H1 (cell line): ENCODE measurements around the gene NLGN4Y. TPM values are rescaled to one million over a fixed set of nuclear protein-coding genes. Genes with fewer than 3 reads are reported as not detected.

Experiments
- CTCF ChIA-PET: fragments of 300-600 bp; sonication (Branson Sonifier 250); formaldehyde crosslinking; loops from one replicate; lab custom pipeline; 2021; ENCODE audit not compliant: partially characterized antibody; lab: Charles Lee
- POLR2A ChIA-PET: fragments of 300-600 bp; sonication (Branson Sonifier 250); formaldehyde crosslinking; loops from one replicate; lab custom pipeline; 2021; ENCODE audit warnings: inconsistent platforms; ENCODE audit not compliant: partially characterized antibody; lab: Charles Lee
- DNase-seq, 2 experiments: peaks; one replicate each; pipeline versions ENCODE4 v3.0.0 to v3.0.0-alpha.2; 2010 to 2022; ENCODE audit warnings: low spot score in 2 of 2, low read depth in 1 of 2, mixed read lengths in 1 of 2
- FAIRE-seq: peaks from 2 replicates; lab custom pipeline; 2011; peaks lifted over from hg19 to GRCh38; lab: Jason Lieb, UNC
- H2AFZ ChIP-seq: 2 replicates; pipeline ENCODE4 v1.8.1; 2012; ENCODE audit warnings: low read length, inconsistent platforms
- H2AK5ac ChIP-seq: 2 replicates; pipeline ENCODE4 v1.6.1; 2013; ENCODE audit warnings: low read depth, low read length
- H2BK120ac ChIP-seq: replicated peaks from 2 replicates; pipeline ENCODE3; 2013; ENCODE audit warnings: low read depth, low read length, inconsistent platforms
- H2BK12ac ChIP-seq: 2 replicates; pipeline ENCODE4 v1.6.1; 2013; ENCODE audit warnings: low read depth, low read length
- H2BK15ac ChIP-seq: 2 replicates; pipeline ENCODE4 v1.6.1; 2013; ENCODE audit warnings: low read length
- H2BK20ac ChIP-seq: 2 replicates; pipeline ENCODE4 v1.6.1; 2013; ENCODE audit warnings: low read length
- H2BK5ac ChIP-seq: 2 replicates; pipeline ENCODE4 v1.6.1; 2013; ENCODE audit warnings: low read depth, low read length
- H3K14ac ChIP-seq: 2 replicates; pipeline ENCODE4 v1.6.1; 2013; ENCODE audit warnings: inconsistent platforms; ENCODE audit not compliant: insufficient read length
- H3K18ac ChIP-seq: 2 replicates; pipeline ENCODE4 v1.6.1; 2013; ENCODE audit warnings: low read length; ENCODE audit errors: extremely low read depth
- H3K23ac ChIP-seq: 2 replicates; pipeline ENCODE4 v1.6.1; 2013; ENCODE audit warnings: inconsistent platforms; ENCODE audit not compliant: insufficient read length
- H3K23me2 ChIP-seq: 2 replicates; pipeline ENCODE4 v1.6.1; 2013; ENCODE audit warnings: low read depth, low read length
- H3K27ac ChIP-seq: 2 replicates; pipeline ENCODE4 v1.6.1; 2011; ENCODE audit warnings: low read depth, low read length, inconsistent platforms
- H3K27me3 ChIP-seq, 4 experiments: replicated peaks in 1 of 4; 1 replicate in 1 of 4; 2 replicates in 3 of 4; pipeline versions ENCODE4 v1.6.1 to v1.8.1; 2011 to 2013; ENCODE audit warnings: low read length in 3 of 4, mild to moderate bottlenecking in 3 of 4, inconsistent platforms in 2 of 4, mixed read lengths in 2 of 4, moderate library complexity in 1 of 4; ENCODE audit not compliant: control insufficient read depth in 3 of 4, insufficient read depth in 3 of 4; ENCODE audit errors: extremely low read depth in 1 of 4
- H3K36me3 ChIP-seq, 4 experiments: 2 replicates each; pipeline versions ENCODE4 v1.6.1 to v1.8.1; 2011 to 2013; ENCODE audit warnings: mild to moderate bottlenecking in 4 of 4, low read length in 3 of 4, moderate library complexity in 2 of 4, control low read depth in 1 of 4, inconsistent platforms in 1 of 4; ENCODE audit not compliant: insufficient read depth in 4 of 4, control insufficient read depth in 2 of 4
- H3K4ac ChIP-seq: replicated peaks from 2 replicates; pipeline ENCODE3; 2013; ENCODE audit warnings: low read length, low read depth, mixed read lengths, inconsistent platforms; ENCODE audit not compliant: insufficient read length
- H3K4me1 ChIP-seq, 4 experiments: replicated peaks in 1 of 4; 1 replicate in 1 of 4; 2 replicates in 3 of 4; pipeline versions ENCODE4 v1.6.1 to v1.8.1; 2011 to 2013; ENCODE audit warnings: low read length in 3 of 4, inconsistent platforms in 2 of 4, mixed read lengths in 1 of 4; ENCODE audit not compliant: insufficient read depth in 4 of 4, control insufficient read depth in 3 of 4
- H3K4me2 ChIP-seq, 2 experiments: 2 replicates each; pipeline versions ENCODE4 v1.6.1 to v1.8.1; 2011 to 2013; ENCODE audit warnings: low read depth in 2 of 2, low read length in 2 of 2, control low read depth in 1 of 2, inconsistent platforms in 1 of 2, mild to moderate bottlenecking in 1 of 2; ENCODE audit not compliant: insufficient read depth in 1 of 2
- H3K4me3 ChIP-seq, 4 experiments: fragments of 200-600, 300-600 bp in 1 of 4; sonication (generic), shearing (Covaris generic), sonication (Bioruptor Twin) in 1 of 4; 2 replicates each; pipeline versions ENCODE4 v1.5.1 to v1.8.1; 2011 to 2016; ENCODE audit warnings: low read length in 4 of 4, low read depth in 3 of 4, control low read depth in 2 of 4, inconsistent platforms in 2 of 4, mild to moderate bottlenecking in 2 of 4, mixed read lengths in 1 of 4, moderate library complexity in 1 of 4; ENCODE audit not compliant: insufficient read depth in 2 of 4; ENCODE audit errors: extremely low read depth in 1 of 4
- H3K56ac ChIP-seq: replicated peaks from 2 replicates; pipeline ENCODE3; 2013; ENCODE audit warnings: low read depth, mild to moderate bottlenecking, mixed read lengths, low read length, inconsistent platforms; ENCODE audit not compliant: insufficient read length
- H3K79me1 ChIP-seq: 2 replicates; pipeline ENCODE4 v1.6.1; 2013; ENCODE audit warnings: low read depth, low read length, control low read depth
- H3K79me2 ChIP-seq, 2 experiments: 2 replicates each; pipeline versions ENCODE4 v1.6.1 to v1.8.1; 2012 to 2013; ENCODE audit warnings: low read length in 2 of 2, mild to moderate bottlenecking in 2 of 2, inconsistent platforms in 1 of 2; ENCODE audit not compliant: insufficient read depth in 2 of 2, control insufficient read depth in 1 of 2
- H3K9ac ChIP-seq, 4 experiments: replicated peaks in 1 of 4; 1 replicate in 1 of 4; 2 replicates in 3 of 4; pipeline versions ENCODE4 v1.6.1 to v1.8.1; 2011 to 2013; ENCODE audit warnings: low read depth in 3 of 4, low read length in 3 of 4, control low read depth in 2 of 4, mild to moderate bottlenecking in 2 of 4, moderate library complexity in 2 of 4, inconsistent platforms in 1 of 4; ENCODE audit errors: extremely low read depth in 1 of 4
- H3K9me3 ChIP-seq, 2 experiments: 2 replicates each; pipeline versions ENCODE4 v1.6.1 to v1.8.1; 2012 to 2013; ENCODE audit warnings: mild to moderate bottlenecking in 2 of 2, moderate library complexity in 2 of 2, control low read depth in 1 of 2, inconsistent platforms in 1 of 2, low read depth in 1 of 2, low read length in 1 of 2, mixed read lengths in 1 of 2; ENCODE audit not compliant: insufficient read depth in 2 of 2
- H4K20me1 ChIP-seq, 2 experiments: replicated peaks in 1 of 2; 2 replicates each; pipeline versions ENCODE3 to v1.8.1; 2011 to 2013; ENCODE audit warnings: inconsistent platforms in 2 of 2, low read length in 2 of 2, mild to moderate bottlenecking in 1 of 2; ENCODE audit not compliant: insufficient read depth in 2 of 2, control insufficient read depth in 1 of 2
- H4K5ac ChIP-seq: 2 replicates; pipeline ENCODE4 v1.6.1; 2013; ENCODE audit warnings: low read length, low read depth, mixed read lengths, inconsistent platforms; ENCODE audit not compliant: insufficient read length
- H4K8ac ChIP-seq: 2 replicates; pipeline ENCODE4 v1.8.0; 2013; ENCODE audit warnings: mild to moderate bottlenecking, moderate library complexity, low read length, inconsistent platforms; ENCODE audit not compliant: insufficient read depth; ENCODE audit errors: extremely low read depth
- H4K91ac ChIP-seq: replicated peaks from 2 replicates; pipeline ENCODE3; 2013; ENCODE audit warnings: low read length, mixed read lengths, inconsistent platforms; ENCODE audit not compliant: insufficient read length
- ASH2L ChIP-seq: fragments of 200-600, 300-600 bp; sonication (generic); IDR thresholded peaks from one replicate; pipeline ENCODE4 v1.7.1; 2017; ENCODE audit warnings: low read length
- ATF2 ChIP-seq: IDR thresholded peaks from 2 replicates; pipeline ENCODE4 v1.6.1; 2012; ENCODE audit warnings: low read length, inconsistent platforms
- BCL11A ChIP-seq, 2 experiments: IDR thresholded peaks; one replicate each; pipeline ENCODE4 v1.6.1; 2011; ENCODE audit warnings: low read depth in 2 of 2, low read length in 2 of 2, mild to moderate bottlenecking in 2 of 2
- CBX8 ChIP-seq: fragments of 300-800, 300-1000 bp; sonication (generic); IDR thresholded peaks from 2 replicates; pipeline ENCODE4 v1.7.1; 2016; ENCODE audit warnings: low read depth, low read length, borderline replicate concordance
- CREB1 ChIP-seq: IDR thresholded peaks from 2 replicates; pipeline ENCODE4 v1.6.1; 2012; ENCODE audit warnings: inconsistent platforms
- FOSL1 ChIP-seq: IDR thresholded peaks from 2 replicates; pipeline ENCODE4 v1.6.1; 2011; ENCODE audit warnings: mild to moderate bottlenecking, low read depth, low read length, moderate library complexity; ENCODE audit not compliant: insufficient read depth
- GABPA ChIP-seq: IDR thresholded peaks from 2 replicates; pipeline ENCODE4 v1.6.1; 2011; ENCODE audit warnings: mild to moderate bottlenecking, low read length, moderate library complexity, borderline replicate concordance; ENCODE audit not compliant: insufficient read depth
- KDM4A ChIP-seq: IDR thresholded peaks from one replicate; pipeline ENCODE4 v1.7.1; 2012; ENCODE audit warnings: low read depth, mild to moderate bottlenecking, moderate library complexity, low read length, inconsistent platforms; ENCODE audit not compliant: severe bottlenecking
- RBBP5 ChIP-seq: IDR thresholded peaks from 2 replicates; pipeline ENCODE4 v1.7.1; 2012; ENCODE audit warnings: low read depth, mild to moderate bottlenecking, inconsistent platforms, low read length, moderate library complexity, borderline replicate concordance
- RFX5 ChIP-seq: IDR thresholded peaks from 2 replicates; pipeline ENCODE4 v1.6.1; 2011; ENCODE audit warnings: low read depth, low read length, improper control_type of control experiment, borderline replicate concordance
- SIN3A ChIP-seq, 2 experiments: IDR thresholded peaks in 1 of 2; conservative IDR thresholded peaks in 1 of 2; 2 replicates each; pipeline ENCODE4 v1.6.1; 2011 to 2012; ENCODE audit warnings: low read length in 2 of 2, improper control_type of control experiment in 1 of 2, low read depth in 1 of 2, mild to moderate bottlenecking in 1 of 2
- SP2 ChIP-seq: IDR thresholded peaks from 2 replicates; pipeline ENCODE4 v1.6.1; 2012; ENCODE audit warnings: mild to moderate bottlenecking, low read length, inconsistent platforms
- TAF7 ChIP-seq: optimal IDR thresholded peaks from 2 replicates; pipeline ENCODE3; 2011; ENCODE audit warnings: low read depth, mild to moderate bottlenecking, inconsistent platforms, low read length, moderate library complexity, borderline replicate concordance
- WGBS, 2 experiments: shearing (Covaris generic) in 1 of 2; methylation state at CpG; one replicate each; pipeline versions ENCODE4 v1.1.6 to v1.1.7; 2013 to 2015; ENCODE audit warnings: low lambda C conversion rate in 2 of 2, mixed read lengths in 2 of 2, inconsistent platforms in 1 of 2, low coverage in 1 of 2, missing lambda C conversion rate in 1 of 2; ENCODE audit not compliant: insufficient replicate concordance in 2 of 2, insufficient coverage in 1 of 2, insufficient read length in 1 of 2; ENCODE audit errors: extremely low coverage in 1 of 2, missing lambda C conversion rate in 1 of 2; 5-methylcytosine and 5-hydroxymethylcytosine counted together
- polyA plus RNA-seq, 7 experiments: library from polyadenylated mRNA; depleted of rRNA in 3 of 7; stranded (reverse) in 5 of 7; unstranded in 2 of 7; fragments of >200 nt in 5 of 7; fragments of 200-250 nt in 2 of 7; gene quantifications; 1 replicate in 5 of 7; 2 replicates in 1 of 7; 4 replicates in 1 of 7; pipeline versions ENCODE4 v1.2.1 to v1.2.3, GENCODE V29; 2011 to 2013; ENCODE audit warnings: missing spikeins in 2 of 7, mixed read lengths in 2 of 7
- total RNA-seq: library from RNA; stranded (reverse); fragmentation: NEBNext Ultra II Directional; extraction: Animal tissue kit (Norgen Biotek cat#: 25700); gene quantifications from 2 replicates; pipeline ENCODE4 v1.2.1, GENCODE V29; 2021

NLGN4Y gene
- total and polyA plus RNA-seq, 2 of the 8 experiments (the other 6 are each of a cell fraction or from before 2014, with no cell fraction given): 35.7 to 51.3 TPM

GRCh38 chrY:14828531-14828930 lies 304.2 kb downstream of the NLGN4Y start:
- POLR2A ChIA-PET: no interaction called here
- H3K9ac ChIP-seq: no peak overlapping the region
- no peak overlapping the region for H2AFZ ChIP-seq
- no peak overlapping the region for H3K4me3 ChIP-seq
- CTCF ChIA-PET: no interaction called here
- H3K18ac ChIP-seq: no peak overlapping the region
- H3K4ac ChIP-seq: no peak overlapping the region
- no peak overlapping the region for H3K14ac ChIP-seq
- no peak overlapping the region for H3K23ac ChIP-seq
- H2BK5ac ChIP-seq: no peak overlapping the region
- H3K27ac ChIP-seq: no peak overlapping the region
- no peak overlapping the region for H2AK5ac ChIP-seq
- H4K91ac ChIP-seq: no peak overlapping the region
- no peak for DNase-seq
- no peak overlapping the region for H3K56ac ChIP-seq
- no peak overlapping the region for H2BK120ac ChIP-seq
- H3K79me2 ChIP-seq: no peaks in the 10 kb centered on the region
- WGBS, 2 experiments: 94% methylated on average over 5 of the region's 5 CpGs; no CpG with 5 or more reads in 1 of the 2 experiments
- no peak overlapping the region for H4K5ac ChIP-seq
- H3K27me3 ChIP-seq: no peaks in the 10 kb centered on the region
- H2BK15ac ChIP-seq: no peak overlapping the region
- no peak overlapping the region for H2BK12ac ChIP-seq
- no peaks in the 10 kb centered on the region for H3K4me1 ChIP-seq
- H2BK20ac ChIP-seq: no peak overlapping the region
- no peak overlapping the region for H4K8ac ChIP-seq
- no peak overlapping the region for H3K4me2 ChIP-seq
- H4K20me1 ChIP-seq: no peaks in the 10 kb centered on the region
- no peaks in the 10 kb centered on the region for H3K23me2 ChIP-seq
- peaks cover 0 to 10% of the 10 kb centered on the region in 2 experiments; a peak in 1 of 4 replicates for H3K9me3 ChIP-seq
- H3K36me3 ChIP-seq: peaks cover 0 to 19% (median 9%) of the 10 kb centered on the region in 4 experiments; a peak in 6 of 8 replicates
- no peaks in the 10 kb centered on the region for H3K79me1 ChIP-seq
- FAIRE-seq: no peak
- no peak for TF ChIP-seq FOSL1
- TF ChIP-seq SIN3A (conservative IDR thresholded peaks at IDR 0.05 in 1 of 2, IDR thresholded peaks at IDR 0.05 in 1 of 2; ENCODE audit: low read depth in 1 of 2, low read length in 2 of 2): no peak
- no peak for TF ChIP-seq RFX5
- no peak for TF ChIP-seq ATF2
- no peak for TF ChIP-seq BCL11A (IDR thresholded peaks at IDR 0.05; ENCODE audit: low read depth in 2 of 2, low read length in 2 of 2)
- no peak for TF ChIP-seq KDM4A
- no peak for TF ChIP-seq GABPA
- no peak for TF ChIP-seq SP2
- TF ChIP-seq TAF7: no peak
- no peak for TF ChIP-seq CBX8
- TF ChIP-seq ASH2L: no peak
- no peak for TF ChIP-seq CREB1
- no peak for TF ChIP-seq RBBP5
